ENCODE results near the gene KCNJ10. TPM values are rescaled to one million over a fixed set of nuclear protein-coding genes. Genes with fewer than 3 reads are reported as not detected.
A peak's percentile ranks its signal among the peaks of the same experiment; 100 is the strongest.

The KCNJ10 gene
- polyA plus RNA-seq, 1 donor (not counting 4 experiments of a cell fraction or from before 2014, with no cell fraction given), result not detected

DNA sequence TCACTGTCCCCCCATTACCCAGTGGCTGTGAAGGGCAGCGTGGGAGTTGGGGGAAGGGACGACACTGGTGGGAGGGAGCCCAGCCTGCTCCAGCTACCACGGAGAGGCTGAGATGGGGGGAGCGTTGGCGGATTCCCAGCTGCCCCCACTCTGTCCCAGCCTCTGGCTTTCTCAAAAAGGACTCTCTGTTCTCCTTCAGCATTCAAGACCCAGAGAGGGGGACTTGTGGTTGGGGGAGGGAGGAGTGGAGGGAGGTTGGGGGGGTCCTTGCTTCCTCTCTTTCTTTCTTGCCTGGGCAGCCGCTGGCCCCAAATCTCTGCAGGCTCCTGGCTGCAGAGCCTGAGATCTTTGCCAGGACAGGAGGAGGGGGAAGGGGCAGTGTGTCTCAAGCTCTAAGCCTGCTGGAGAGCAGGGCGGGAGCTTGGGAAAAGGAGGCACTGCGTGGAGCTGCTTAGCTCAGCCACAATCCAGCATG, 47.8 kb upstream of the KCNJ10 start:
- dilution Hi-C loops (cut with MboI; ENCODE audit: extremely low pct_ligation_motif_present, low sequenced_read_pairs), result no loop called here
- Histone ChIP-seq H3K4me1 (ENCODE audit: control insufficient read depth, extremely low read depth, insufficient read depth, low read length) (peaks cover 13% of the 10 kb centered on the region), H4K20me1 (ENCODE audit: control insufficient read depth, extremely low read depth, insufficient read depth, low read length) (no peaks in the 10 kb centered on the region), H3K9ac (ENCODE audit: control insufficient read depth, extremely low read depth, insufficient read depth, low read length) (no peak overlapping the region), H3K4me2 (ENCODE audit: control insufficient read depth, extremely low read depth, insufficient read depth, low read depth, low read length) (no peak overlapping the region), H3K79me2 (ENCODE audit: control insufficient read depth, insufficient read depth, low read length) (no peaks in the 10 kb centered on the region), H3K27ac (ENCODE audit: control insufficient read depth, insufficient read depth, low read length) (no peak overlapping the region), H2AFZ (ENCODE audit: control insufficient read depth, low read length) (no peak overlapping the region), H3K4me3 (ENCODE audit: control insufficient read depth in 2 of 3, extremely low read depth in 1 of 3, insufficient read depth in 2 of 3, low read depth in 1 of 3, low read length in 3 of 3) (no peak overlapping the region), H3K9me1 (ENCODE audit: control insufficient read depth, extremely low read depth, insufficient read depth, low read length) (no peaks in the 10 kb centered on the region), H3K36me3 (ENCODE audit: control insufficient read depth in 2 of 2, extremely low read depth in 1 of 2, insufficient read depth in 2 of 2, low read length in 2 of 2) (no peaks in the 10 kb centered on the region), H3K9me3 (ENCODE audit: control insufficient read depth, low read depth, low read length) (no peaks in the 10 kb centered on the region), H3K27me3 (ENCODE audit: control insufficient read depth, extremely low read depth, insufficient read depth, low read length) (no peaks in the 10 kb centered on the region)
- DNase-seq (ENCODE audit: low read depth, low spot score) (no peak), FAIRE-seq (no peak)
- TF ChIP-seq, protein P1, sequence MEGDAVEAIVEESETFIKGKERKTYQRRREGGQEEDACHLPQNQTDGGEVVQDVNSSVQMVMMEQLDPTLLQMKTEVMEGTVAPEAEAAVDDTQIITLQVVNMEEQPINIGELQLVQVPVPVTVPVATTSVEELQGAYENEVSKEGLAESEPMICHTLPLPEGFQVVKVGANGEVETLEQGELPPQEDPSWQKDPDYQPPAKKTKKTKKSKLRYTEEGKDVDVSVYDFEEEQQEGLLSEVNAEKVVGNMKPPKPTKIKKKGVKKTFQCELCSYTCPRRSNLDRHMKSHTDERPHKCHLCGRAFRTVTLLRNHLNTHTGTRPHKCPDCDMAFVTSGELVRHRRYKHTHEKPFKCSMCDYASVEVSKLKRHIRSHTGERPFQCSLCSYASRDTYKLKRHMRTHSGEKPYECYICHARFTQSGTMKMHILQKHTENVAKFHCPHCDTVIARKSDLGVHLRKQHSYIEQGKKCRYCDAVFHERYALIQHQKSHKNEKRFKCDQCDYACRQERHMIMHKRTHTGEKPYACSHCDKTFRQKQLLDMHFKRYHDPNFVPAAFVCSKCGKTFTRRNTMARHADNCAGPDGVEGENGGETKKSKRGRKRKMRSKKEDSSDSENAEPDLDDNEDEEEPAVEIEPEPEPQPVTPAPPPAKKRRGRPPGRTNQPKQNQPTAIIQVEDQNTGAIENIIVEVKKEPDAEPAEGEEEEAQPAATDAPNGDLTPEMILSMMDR (optimal IDR thresholded peaks at IDR 0.05 in 1 of 3, IDR thresholded peaks at IDR 0.05 in 1 of 3, conservative IDR thresholded peaks at IDR 0.05 in 1 of 3; ENCODE audit: extremely low read depth in 1 of 3, insufficient read depth in 2 of 3, low read length in 3 of 3), result no peak
- no peak for TF ChIP-seq EZH2 (IDR thresholded peaks at IDR 0.05; ENCODE audit: low read length)

DNA sequence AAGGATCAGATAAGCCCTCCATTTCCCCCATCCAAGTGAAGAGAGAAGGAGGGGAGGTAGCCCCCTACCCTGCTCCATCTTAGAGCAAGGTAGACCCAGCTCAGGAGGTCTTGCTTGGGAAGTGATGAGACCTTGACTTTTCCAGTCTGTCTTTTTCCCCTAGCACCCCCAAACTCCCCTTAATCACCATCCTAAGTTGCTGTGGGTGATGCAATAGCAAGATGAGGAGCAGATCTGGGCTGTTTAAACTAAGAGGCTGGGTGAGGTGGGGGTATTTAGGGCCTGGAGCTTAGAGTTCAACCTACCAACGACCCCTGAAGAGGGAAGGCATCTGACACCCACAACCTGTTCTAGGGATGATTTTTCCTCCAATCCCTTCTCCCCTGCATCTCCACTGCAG, 47.3 kb upstream of the KCNJ10 start:
- H3K9me1 ChIP-seq (ENCODE audit: control insufficient read depth, extremely low read depth, insufficient read depth, low read length), result no peaks in the 10 kb centered on the region
- no peaks in the 10 kb centered on the region for H3K36me3 ChIP-seq (ENCODE audit: control insufficient read depth in 2 of 2, extremely low read depth in 1 of 2, insufficient read depth in 2 of 2, low read length in 2 of 2)
- H3K9me3 ChIP-seq (ENCODE audit: control insufficient read depth, low read depth, low read length), result no peaks in the 10 kb centered on the region
- FAIRE-seq, result no peak
- no peak overlapping the region for H3K27ac ChIP-seq (ENCODE audit: control insufficient read depth, insufficient read depth, low read length)
- TF ChIP-seq, protein P1 (optimal IDR thresholded peaks at IDR 0.05 in 1 of 3, IDR thresholded peaks at IDR 0.05 in 1 of 3, conservative IDR thresholded peaks at IDR 0.05 in 1 of 3; ENCODE audit: extremely low read depth in 1 of 3, insufficient read depth in 2 of 3, low read length in 3 of 3), result no peak
- TF ChIP-seq EZH2 (IDR thresholded peaks at IDR 0.05; ENCODE audit: low read length), result no peak
- no peak overlapping the region for H2AFZ ChIP-seq (ENCODE audit: control insufficient read depth, low read length)
- peak overlapping the region in 1 of 3 experiments; percentile 2 for H3K4me3 ChIP-seq (ENCODE audit: control insufficient read depth in 2 of 3, extremely low read depth in 1 of 3, insufficient read depth in 2 of 3, low read depth in 1 of 3, low read length in 3 of 3)
- dilution Hi-C loops (cut with MboI; ENCODE audit: extremely low pct_ligation_motif_present, low sequenced_read_pairs), result no loop called here
- no peak overlapping the region for H3K9ac ChIP-seq (ENCODE audit: control insufficient read depth, extremely low read depth, insufficient read depth, low read length)
- H3K27me3 ChIP-seq (ENCODE audit: control insufficient read depth, extremely low read depth, insufficient read depth, low read length), result no peaks in the 10 kb centered on the region
- H3K4me2 ChIP-seq (ENCODE audit: control insufficient read depth, extremely low read depth, insufficient read depth, low read depth, low read length), result peak overlapping the region; percentile 33
- no peak for DNase-seq (ENCODE audit: low read depth, low spot score)
- H4K20me1 ChIP-seq (ENCODE audit: control insufficient read depth, extremely low read depth, insufficient read depth, low read length), result no peaks in the 10 kb centered on the region
- peaks cover 13% of the 10 kb centered on the region for H3K4me1 ChIP-seq (ENCODE audit: control insufficient read depth, extremely low read depth, insufficient read depth, low read length)
- H3K79me2 ChIP-seq (ENCODE audit: control insufficient read depth, insufficient read depth, low read length), result no peaks in the 10 kb centered on the region

All from keratinocyte (primary cell).